NB4 (cell line): ENCODE data around the gene POFUT2.

Experiments used
- POLR2A ChIP-seq: IDR thresholded peaks from 2 replicates; pipeline ENCODE4 v1.6.1; 2011; ENCODE audit warnings: mild to moderate bottlenecking; ENCODE audit not compliant: insufficient read length; ENCODE audit errors: extremely low read depth
- TF ChIP-seq, protein P1 (sequence below): IDR thresholded peaks from one replicate; pipeline ENCODE4 v1.5.1; 2012; ENCODE audit warnings: low read depth, low read length

GRCh38 chr21:45248301-45248892 is 39.3 kb downstream of the POFUT2 start:
- TF ChIP-seq, protein P1, sequence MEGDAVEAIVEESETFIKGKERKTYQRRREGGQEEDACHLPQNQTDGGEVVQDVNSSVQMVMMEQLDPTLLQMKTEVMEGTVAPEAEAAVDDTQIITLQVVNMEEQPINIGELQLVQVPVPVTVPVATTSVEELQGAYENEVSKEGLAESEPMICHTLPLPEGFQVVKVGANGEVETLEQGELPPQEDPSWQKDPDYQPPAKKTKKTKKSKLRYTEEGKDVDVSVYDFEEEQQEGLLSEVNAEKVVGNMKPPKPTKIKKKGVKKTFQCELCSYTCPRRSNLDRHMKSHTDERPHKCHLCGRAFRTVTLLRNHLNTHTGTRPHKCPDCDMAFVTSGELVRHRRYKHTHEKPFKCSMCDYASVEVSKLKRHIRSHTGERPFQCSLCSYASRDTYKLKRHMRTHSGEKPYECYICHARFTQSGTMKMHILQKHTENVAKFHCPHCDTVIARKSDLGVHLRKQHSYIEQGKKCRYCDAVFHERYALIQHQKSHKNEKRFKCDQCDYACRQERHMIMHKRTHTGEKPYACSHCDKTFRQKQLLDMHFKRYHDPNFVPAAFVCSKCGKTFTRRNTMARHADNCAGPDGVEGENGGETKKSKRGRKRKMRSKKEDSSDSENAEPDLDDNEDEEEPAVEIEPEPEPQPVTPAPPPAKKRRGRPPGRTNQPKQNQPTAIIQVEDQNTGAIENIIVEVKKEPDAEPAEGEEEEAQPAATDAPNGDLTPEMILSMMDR = no peak
- TF ChIP-seq POLR2A = no peak
